ENCODE measurements around the gene TTC28.

DNA sequence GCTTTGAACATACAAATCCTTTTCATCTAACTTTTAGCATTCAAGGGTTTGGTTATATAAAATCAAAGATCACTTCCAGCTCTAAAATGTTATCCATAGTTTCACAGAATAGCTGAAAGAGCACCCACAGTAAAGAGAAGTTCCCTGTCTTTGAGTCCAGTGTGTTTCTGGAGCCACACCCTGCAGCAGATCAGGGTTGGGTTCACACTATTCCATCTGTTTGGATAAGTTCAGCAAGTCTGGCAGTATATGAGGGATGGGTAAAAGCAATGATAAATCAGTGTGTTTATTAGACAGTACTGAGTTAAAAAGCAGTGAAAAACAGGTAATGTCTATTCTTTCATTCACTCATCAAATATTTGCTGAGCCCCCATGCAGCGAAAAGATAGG lies 624.8 kb downstream of the TTC28 start:
- TF ChIP-seq, protein P1, sequence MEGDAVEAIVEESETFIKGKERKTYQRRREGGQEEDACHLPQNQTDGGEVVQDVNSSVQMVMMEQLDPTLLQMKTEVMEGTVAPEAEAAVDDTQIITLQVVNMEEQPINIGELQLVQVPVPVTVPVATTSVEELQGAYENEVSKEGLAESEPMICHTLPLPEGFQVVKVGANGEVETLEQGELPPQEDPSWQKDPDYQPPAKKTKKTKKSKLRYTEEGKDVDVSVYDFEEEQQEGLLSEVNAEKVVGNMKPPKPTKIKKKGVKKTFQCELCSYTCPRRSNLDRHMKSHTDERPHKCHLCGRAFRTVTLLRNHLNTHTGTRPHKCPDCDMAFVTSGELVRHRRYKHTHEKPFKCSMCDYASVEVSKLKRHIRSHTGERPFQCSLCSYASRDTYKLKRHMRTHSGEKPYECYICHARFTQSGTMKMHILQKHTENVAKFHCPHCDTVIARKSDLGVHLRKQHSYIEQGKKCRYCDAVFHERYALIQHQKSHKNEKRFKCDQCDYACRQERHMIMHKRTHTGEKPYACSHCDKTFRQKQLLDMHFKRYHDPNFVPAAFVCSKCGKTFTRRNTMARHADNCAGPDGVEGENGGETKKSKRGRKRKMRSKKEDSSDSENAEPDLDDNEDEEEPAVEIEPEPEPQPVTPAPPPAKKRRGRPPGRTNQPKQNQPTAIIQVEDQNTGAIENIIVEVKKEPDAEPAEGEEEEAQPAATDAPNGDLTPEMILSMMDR (IDR thresholded peaks at IDR 0.05) = no peak
- TF ChIP-seq EZH2 (IDR thresholded peaks at IDR 0.05) = no peak
